ENCODE data around the gene DCAF4L1.
A peak's percentile ranks its signal among the peaks of the same experiment; 100 is the strongest.

DCAF4L1 gene, protein sequence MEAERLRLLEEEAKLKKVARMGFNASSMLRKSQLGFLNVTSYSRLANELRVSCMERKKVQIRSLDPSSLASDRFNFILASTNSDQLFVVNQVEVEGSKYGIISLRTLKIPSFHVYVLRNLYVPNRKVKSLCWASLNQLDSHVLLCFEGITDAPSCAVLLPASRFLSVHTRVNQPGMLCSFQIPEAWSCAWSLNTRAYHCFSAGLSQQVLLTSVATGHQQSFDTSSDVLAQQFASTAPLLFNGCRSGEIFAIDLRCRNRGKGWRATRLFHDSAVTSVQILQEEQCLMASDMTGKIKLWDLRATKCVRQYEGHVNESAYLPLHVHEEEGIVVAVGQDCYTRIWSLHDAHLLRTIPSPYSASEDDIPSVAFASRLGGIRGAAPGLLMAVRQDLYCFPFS

DNA sequence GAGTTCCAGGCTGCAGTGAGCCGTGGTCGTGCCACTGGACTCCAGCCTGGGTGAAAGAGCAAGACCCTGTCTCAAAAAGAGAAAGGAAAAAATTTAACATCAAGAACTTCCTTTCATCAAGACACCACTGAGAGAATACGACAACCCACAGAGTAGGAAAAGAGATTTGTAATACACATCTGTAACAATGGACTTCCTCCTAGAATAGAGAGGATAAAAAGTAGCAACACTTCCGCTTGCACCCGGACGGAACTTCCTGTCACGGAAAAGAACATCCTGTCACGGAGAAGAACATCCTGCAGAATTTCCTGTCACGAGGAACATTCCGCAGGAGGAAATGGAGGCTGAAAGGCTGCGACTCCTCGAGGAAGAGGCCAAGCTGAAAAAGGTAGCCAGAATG lies at the start of gene DCAF4L1:
Gene DCAF4L1 (plus strand): TSS at position 301 of the 400 bp plus-strand sequence. CDS start 37 bp downstream, at position 338.
- no peak for DNase-seq

DNA sequence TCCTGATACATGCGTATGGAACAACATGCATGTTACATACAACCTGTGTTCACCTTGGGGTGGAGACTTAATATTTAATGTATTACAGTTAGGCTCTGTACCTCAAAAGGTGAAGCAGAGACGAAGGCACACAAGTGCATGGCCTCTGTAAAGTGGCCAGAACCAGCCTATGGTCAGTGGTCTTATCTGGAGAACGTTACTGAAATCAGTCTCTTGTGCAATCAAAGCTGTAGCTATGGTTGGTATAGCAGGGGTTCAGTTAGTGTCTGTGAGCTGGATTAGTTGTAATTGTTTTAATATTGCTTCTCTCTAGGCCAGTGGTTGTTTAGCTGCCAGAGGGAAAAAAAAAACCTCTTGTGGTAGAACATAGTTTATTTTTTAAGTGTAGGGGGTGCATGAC lies 48.6 kb upstream of the DCAF4L1 start:
- DNase-seq, result no peak

DNA sequence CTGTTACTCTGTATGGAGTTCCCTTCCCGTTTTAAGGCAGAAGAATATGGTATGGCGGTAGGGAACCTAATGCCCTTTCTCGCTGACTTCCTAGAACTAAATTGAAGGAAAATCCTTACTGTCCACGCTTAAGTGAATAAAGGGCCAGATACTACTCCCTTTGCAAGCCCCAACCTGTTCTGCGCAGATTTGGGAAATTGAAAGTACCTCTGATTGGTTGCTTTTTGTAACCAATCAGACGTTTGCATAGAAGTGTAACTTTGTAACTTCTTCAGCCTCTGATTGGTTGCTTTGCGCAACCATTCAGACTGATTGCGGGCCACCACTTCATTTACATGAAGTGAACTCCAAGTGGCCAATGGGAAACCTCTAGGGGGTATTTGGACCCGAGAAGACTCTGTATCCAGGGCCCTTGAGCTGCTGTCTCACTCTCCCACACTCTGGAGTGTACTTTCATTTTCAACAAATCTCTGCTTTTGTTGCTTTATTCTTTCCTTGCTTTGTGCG lies 47.5 kb upstream of the DCAF4L1 start:
- DNase-seq, result no peak

DNA sequence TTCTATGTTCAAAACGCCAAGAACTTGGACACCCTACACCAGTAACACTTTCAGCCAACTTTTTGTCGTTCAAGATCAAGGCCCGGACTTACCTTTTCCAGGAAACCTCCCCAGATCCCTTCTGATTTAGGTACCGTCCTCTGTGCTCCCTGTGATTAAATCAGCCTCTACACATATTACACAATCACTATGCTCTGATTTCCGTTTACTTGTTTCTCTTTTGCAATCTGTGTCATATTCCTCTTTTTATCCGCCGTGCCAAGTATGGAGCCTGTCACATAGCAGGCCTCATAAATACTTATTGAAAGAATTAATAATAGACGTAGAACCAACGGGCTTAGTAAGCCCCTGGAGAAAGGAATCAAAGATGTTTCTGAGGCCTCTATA lies 47.0 kb upstream of the DCAF4L1 start:
- DNase-seq, result no peak

DNA sequence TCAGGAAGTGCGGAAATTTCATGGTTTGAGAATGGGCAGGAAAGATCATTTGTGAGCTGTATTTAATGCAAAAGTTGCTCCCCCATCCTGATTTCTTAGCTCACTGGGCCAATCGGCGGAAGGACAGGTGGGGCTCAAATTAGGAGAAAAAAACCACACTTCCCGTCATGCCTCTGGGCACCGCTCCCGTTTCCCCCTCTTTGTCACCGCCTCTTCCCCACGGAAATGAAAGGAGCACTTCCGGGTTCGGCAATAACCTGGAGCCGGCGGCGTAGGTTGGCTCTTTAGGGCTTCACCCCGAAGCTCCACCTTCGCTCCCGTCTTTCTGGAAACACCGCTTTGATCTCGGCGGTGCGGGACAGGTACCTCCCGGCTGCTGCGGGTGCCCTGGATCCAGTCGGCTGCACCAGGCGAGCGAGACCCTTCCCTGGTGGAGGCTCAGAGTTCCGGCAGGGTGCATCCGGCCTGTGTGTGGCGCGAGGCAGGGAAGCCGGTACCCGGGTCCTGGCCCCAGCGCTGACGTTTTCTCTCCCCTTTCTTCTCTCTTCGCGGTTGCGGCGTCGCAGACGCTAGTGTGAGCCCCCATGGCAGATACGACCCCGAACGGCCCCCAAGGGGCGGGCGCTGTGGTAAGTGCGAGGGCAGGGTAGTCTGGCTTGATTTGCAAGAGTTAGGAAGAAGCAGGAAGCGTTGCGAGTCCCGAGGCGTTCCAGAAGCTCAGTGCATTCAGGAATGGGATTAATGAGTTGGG lies 46.5 kb upstream of the DCAF4L1 start, which contains the start of gene TMEM33:
Gene TMEM33 (plus strand): TSS at position 529 of the 751 bp plus-strand sequence. CDS start 56 bp downstream, at position 585.
- peak; percentile 81 for DNase-seq

DNA sequence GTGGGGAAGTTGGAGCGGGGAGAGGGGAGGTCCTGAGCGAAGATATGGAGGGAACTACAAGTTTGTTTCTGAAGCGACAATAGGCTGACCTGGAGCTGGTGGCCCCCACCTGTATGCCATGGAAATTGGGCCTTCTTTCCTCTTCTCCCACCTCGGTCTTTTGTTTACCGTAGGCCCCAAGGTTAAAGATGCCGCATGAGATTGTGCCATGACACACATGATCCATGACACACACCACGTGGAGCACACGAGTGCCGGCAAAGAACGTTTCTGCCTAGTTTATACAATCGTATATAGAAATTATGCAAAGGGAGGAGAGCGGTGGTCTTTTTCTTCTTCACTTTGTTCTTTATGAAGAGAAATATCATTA lies 45.9 kb upstream of the DCAF4L1 start:
- DNase-seq, result peak; percentile 44

DNA sequence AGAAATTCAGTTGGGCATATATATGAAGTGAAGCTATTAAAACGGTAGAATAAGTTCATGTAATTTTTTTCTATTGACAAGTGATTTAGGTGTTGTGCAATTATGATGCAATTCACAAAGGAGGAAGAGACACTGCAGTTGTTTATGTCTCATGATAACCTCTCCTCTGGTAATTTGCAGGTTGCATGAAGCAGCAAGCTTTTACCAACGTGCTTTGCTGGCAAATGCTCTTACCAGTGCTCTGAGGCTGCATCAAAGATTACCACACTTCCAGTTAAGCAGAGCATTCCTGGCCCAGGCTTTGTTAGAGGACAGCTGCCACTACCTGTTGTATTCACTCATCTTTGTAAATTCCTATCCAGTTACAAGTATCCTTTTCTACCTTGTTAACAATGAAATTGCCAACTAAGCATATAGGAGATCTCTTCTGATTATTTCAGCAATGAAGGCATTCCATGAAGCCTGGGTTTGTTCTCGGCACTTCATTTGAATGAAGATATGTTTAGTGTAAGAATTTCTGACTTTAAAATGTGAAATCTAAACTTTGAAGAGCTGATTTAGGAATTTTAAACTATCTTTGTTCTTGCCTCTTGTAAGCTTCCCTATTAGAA lies 42.4 kb upstream of the DCAF4L1 start:
- DNase-seq, result no peak

DNA sequence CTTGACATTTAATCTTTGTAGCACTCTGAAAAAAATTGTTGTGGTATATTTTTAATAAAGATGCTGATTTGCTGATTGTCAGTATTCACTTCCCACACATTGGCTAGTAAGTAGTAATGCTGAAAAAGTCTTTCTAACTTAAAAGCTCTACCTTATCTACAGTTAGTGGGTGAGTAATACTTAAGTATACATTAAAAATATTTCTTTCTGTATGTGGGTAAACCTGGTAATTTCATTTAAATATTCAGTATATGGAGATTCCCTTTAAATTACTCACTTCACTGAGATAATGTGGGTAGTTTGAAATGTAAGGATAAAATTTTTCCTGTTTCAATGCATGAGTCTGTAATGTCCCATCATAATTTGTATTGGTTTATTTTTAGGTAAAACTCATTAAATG lies 40.7 kb upstream of the DCAF4L1 start:
- DNase-seq, result no peak

DNA sequence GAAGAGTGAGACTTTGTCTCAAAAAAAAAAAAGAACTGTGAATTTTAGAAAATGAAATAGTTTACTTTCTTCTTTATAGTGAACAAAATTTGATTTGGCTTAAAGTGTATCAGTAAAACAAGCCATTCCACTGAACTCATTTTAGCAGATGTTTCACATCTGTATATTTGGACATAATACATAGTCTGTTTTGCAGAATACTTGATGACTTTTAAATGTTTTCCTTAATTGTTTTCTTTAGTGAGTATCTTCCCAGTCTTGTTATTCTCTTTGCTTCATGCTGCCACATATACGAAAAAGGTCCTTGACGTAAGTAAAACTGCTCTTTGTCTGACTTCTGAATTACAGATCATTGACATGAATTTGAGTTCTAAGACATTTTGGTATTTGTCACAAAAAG lies 38.0 kb upstream of the DCAF4L1 start:
- DNase-seq, result no peak

DNA sequence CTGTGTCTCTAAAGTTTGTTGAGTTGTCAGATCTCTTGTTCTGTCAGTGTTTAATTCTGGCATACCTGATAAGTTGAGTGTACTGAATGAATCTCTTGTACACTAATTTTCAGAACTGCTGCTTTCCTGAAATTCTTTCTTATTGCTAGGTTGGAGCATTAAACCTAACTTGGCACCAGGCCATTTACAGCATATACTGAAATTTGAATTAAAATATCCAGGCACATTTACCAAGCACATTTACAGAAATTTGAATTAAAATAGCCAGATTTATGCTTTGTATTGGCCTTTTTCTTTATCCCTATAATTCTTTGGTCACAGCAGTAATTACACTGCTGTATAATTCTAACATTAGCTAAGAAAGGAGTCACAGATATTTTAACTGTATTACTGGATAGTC lies 37.5 kb upstream of the DCAF4L1 start:
- no peak for DNase-seq

DNA sequence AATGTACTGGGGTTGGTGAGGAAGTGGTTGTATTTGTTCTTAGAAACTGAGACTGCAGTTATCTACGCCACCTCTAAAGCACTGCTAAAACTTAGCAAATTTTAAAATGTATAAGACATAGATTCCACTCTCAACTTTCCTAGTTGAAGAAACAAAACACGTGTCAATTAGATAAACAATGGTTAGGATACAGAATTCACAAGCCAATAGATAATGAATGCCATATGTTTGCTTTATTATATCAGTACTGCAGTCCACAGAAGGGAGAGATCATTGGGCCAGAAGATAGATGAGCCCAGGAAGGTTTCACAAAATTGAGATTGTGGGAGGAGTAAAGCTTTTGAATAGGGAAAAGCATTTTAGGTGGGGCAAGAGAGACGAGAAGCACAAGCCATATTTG lies 32.0 kb upstream of the DCAF4L1 start:
- no peak for DNase-seq

DNA sequence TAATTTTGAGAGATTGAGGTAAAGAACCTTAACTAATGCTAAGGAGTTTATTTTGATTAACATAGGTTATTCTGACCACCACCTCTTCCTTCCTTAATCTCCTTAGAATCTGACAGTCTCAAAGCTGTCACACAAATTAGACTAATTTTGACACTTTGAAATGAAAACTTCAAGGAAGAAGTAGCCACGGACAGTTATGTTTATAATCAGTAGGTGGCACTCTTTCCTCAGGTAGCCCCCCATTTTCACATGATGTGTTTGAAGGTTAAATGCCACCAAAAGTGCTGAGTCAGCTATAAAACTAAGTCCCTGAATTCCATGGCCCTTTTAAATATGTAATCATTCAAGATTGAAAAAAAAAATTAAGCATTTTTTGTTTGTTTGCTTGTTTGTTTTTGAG lies 23.9 kb upstream of the DCAF4L1 start:
- no peak for DNase-seq

DNA sequence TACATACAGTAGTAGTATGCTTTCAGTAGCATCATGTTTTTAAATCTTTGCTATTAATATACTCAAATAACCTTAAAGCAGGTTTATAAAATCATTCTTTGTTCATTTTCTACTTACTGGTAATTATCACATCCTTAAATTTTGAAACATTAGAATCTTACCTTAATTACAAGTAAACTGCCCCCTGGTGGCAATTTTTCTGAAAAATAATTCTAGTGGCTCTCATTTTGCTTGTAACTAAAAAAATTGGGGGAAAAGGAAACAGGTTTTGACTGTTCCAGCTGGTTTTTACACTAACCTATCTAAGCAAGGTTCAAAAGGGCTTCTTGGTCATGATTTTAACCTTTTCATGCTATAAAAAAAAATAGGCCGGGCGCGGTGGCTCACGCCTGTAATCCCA lies 18.5 kb upstream of the DCAF4L1 start:
- no peak for DNase-seq

DNA sequence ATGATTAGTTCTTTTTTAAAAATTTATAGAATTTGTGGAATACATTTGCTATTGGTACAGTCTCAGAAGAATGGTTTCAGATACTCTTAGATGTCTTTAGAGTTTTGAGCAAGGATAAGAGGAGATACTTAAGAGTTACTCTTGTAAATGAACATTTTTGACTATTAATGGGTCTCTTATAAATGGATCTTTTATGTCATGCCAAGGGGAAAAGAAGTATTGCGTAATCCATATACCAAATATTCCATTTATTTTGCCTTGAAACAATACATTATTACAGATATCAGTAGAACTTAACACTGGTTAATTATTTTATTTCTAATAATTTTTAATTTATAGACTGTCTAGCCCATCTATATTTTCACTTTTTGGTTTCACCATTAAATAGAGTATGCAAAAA lies 17.2 kb upstream of the DCAF4L1 start:
- DNase-seq, result no peak

DNA sequence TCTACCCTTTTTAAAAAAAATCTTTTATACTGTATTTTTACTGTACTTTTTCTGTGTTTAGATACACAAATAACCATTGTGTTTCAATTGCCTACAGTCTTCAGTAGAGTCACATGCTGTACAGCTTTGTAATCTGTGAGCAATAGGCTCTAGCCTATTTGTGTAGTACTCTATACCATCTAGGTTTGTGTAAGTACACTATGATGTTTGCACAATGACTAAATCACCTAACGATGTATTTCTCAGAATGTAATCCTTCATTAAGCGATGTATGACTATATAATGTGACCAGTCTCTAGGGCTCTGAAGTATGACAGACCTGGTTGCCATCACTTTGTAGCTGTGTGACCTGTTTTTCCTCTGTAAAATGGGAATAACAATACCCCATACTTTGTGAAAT lies 14.2 kb upstream of the DCAF4L1 start:
- no peak for DNase-seq

DNA sequence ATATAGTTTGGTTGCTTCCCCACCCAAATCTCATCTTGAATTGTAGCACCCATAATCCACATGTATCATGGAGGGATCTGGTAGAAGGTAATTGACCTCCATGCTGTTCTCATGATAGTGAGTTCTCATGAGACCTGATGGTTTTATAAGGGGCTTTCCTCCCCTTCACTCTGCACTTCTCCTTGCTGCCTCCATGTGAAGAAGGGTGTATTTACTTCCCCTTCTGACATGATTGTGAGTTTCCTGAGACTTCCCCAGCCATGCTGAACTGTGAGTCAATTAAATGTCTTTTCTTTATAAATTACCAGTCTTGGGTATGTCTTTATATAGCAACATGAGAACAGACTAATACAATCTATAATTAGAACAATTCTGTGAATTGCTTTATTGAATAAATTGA lies 11.9 kb upstream of the DCAF4L1 start:
- DNase-seq, result no peak

DNA sequence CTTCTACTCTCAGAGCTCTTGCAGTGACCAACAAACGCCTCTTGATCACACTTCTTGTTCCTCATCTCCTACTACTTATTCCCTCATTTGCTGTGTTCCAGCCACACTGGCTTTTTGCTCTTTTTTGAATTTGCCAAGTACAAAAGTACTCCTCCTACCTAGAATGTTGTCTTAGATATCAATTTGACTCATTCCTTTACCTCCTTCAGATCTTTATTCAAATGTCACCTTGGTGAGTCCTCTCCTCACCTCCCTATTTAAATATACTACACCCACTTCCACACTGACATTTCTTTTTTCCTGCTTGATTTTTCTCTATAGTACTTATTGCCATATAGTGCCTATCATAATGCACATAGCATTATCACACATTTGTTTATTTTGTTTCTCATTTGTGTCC lies 6.2 kb upstream of the DCAF4L1 start:
- DNase-seq, result no peak

DNA sequence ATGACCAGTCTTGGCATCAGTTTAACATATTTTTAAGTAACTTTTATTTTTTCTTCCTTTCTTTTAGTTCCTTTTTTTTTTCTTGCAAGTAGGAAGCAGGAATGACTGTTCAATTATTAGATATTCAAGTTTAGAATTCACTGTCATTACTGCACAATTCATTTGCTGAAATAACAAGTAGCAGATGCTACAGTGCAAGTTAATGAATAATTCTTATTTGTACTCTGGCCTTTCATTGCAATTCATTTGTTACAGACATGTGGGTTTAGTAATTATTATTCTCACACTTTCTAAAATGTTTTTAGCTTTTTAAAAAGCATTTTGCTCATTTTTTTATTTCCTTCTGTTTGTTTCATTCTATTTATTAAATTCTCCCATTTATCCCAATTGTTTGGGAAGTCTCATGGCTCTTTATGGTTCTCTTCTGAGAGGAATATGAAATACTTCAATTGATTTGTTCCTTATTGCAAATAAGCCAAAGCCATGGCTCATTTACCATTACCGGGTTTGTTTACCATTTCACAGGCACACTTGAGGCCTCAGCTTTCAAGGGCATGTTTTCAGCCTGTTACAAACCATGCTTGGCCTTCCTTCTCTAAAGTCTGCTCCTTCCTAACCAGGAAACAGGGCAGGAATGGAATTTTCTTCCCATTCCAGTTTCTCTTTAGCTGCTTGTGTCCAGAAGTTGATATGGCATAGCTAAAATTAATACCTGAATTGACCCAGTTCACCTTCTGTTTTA lies 4.6 kb upstream of the DCAF4L1 start:
- no peak for DNase-seq

DNA sequence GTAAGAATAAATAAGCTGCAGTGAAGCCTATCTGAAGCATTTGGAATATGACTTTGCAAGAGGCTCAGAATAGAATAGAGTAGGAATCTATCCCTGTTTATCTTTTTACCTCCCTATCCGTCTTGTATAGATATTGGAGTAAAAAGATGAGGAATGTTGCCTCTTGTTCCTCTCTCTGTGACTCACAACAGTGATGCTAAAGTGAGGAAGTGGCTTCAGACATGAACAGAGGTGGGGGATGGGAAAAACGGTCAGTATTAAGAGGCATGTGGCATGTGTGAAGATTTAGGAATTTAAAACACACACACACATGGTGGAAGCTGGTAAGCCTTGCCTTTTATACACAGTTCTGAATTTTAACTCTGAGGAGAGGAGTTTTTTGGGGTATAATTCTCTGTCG lies 3.8 kb upstream of the DCAF4L1 start:
- DNase-seq, result no peak

DNA sequence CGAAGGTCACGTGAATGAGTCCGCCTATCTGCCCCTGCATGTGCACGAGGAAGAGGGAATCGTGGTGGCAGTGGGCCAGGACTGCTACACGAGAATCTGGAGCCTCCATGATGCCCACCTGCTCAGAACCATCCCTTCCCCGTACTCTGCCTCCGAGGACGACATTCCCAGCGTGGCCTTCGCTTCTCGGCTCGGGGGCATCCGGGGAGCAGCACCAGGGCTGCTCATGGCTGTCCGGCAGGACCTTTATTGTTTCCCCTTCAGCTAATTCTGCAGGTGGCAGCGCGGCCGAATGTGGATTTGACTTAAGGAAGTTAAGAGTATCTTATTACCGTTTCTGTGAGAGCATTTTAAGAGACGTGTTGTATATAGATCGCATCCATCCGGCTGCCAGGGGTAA lies 1.2 kb downstream of the DCAF4L1 start:
- no peak for DNase-seq

DNA sequence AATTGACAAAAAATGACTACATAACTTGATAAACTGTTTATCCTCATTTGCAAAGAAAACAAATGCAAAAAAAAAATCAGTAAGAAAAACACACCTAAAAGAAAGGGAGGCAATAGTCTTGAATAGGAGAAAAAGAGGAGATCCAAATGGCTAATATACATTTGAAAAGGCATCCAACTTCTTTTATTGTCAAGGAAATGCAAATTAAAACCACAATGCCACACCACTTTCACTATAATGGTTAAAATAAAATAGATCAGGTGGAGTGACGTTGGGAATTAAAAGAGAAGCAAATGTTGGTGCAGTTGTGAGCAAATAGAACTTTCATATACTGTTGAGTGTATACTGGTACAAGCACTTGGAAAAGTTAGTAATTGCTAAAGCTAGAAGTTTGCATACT lies 3.6 kb downstream of the DCAF4L1 start:
- DNase-seq, result no peak

DNA sequence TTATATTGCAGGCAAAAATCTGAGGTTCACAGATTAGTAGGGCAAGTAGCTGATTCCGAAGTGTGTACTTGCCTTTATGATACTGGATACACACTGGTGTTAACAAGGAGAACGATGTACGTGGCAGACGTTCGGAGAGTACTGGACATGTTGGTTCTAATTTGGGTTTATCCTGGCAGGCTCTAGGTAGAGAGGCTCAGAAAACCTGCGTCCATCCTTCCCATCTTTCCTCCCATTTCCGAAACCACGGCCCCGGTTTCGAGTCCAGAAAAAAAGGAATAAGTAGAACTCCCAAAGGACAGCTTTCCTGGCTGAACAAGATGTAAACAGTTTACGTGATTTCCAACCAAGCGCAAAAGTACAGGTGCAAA lies 8.4 kb downstream of the DCAF4L1 start:
- no peak for DNase-seq

All from stimulated activated CD4-positive, alpha-beta T cell treated with anti-CD3 and anti-CD28 coated beads, Interleukin-1b, Interleukin-23, amount 100 ng/mL, for 48 hours (primary cell).